Fibroblast of gingiva (primary cell): ENCODE results near the gene ANO5.

Source experiments
- DNase-seq: peaks from one replicate; pipeline ENCODE4 v3.0.0-alpha.2; 2011; ENCODE audit warnings: low read depth

The ANO5 gene

DNA sequence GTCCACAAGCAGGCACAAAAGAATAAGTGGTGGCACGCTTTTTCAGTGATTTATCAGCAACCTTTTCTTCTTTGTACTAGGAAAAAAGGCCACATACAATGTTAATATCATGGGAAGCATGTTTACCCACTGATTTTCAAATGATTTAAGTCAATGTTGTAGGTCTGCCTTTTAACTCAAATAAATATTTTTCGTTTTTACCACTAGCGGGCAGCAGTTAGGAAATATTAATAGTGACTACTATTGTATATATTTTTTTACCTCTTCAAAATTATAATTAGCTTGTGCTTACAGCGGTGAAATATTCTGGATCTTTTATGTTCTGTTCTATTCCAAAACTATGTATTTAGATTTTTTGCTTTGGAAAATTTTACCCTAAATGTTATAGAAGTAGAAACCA lies 138.9 kb downstream of the ANO5 start:
- DNase-seq = no peak
